PC-9 (cell line): ENCODE measurements around the gene TSPAN18.

ENCODE experiments used
- CTCF ChIP-seq: fragments of 200-600 bp; sonication (generic); conservative IDR thresholded peaks from 2 replicates; pipeline ENCODE4 v1.6.1; 2017; ENCODE audit warnings: mixed run types, antibody characterized with exemption, mild to moderate bottlenecking, moderate library complexity
- EZH2 ChIP-seq: fragments of 200-600 bp; sonication (generic); IDR thresholded peaks from 2 replicates; pipeline ENCODE4 v1.8.0; 2017; ENCODE audit warnings: antibody characterized with exemption, low read depth

GRCh38 chr11:44726283-44727113 lies at the start of gene TSPAN18:
- TF ChIP-seq CTCF (no peak), EZH2 (no peak)
